LNCAP (cell line): Measurements from ENCODE around the gene CIB2.

Experiments used
- TF ChIP-seq, protein P1 (sequence below): fragments of 450-650 bp; IDR thresholded peaks from 2 replicates; pipeline ENCODE4 v1.5.1; 2017; ENCODE audit warnings: mild to moderate bottlenecking

The CIB2 gene

DNA sequence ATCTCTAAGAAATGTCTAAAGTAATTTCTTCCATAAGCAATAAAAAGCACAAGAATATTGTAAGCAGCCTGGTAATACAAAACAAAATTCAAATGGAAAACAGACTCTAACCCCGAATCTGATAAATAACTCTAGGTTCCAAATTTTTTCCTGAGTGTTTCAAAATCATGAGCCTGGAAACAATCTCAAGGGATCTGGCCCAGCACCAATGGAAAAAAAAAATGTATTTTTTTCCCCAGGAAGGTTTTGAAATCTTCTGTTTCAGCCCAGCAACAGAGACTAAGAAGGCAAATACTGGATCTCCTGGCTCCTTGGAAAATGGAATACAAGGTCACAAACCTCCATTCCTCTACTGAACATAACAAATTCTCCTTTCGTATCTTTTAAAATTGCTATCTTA lies 66.7 kb downstream of the CIB2 start:
- TF ChIP-seq, protein P1, sequence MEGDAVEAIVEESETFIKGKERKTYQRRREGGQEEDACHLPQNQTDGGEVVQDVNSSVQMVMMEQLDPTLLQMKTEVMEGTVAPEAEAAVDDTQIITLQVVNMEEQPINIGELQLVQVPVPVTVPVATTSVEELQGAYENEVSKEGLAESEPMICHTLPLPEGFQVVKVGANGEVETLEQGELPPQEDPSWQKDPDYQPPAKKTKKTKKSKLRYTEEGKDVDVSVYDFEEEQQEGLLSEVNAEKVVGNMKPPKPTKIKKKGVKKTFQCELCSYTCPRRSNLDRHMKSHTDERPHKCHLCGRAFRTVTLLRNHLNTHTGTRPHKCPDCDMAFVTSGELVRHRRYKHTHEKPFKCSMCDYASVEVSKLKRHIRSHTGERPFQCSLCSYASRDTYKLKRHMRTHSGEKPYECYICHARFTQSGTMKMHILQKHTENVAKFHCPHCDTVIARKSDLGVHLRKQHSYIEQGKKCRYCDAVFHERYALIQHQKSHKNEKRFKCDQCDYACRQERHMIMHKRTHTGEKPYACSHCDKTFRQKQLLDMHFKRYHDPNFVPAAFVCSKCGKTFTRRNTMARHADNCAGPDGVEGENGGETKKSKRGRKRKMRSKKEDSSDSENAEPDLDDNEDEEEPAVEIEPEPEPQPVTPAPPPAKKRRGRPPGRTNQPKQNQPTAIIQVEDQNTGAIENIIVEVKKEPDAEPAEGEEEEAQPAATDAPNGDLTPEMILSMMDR: no peak

DNA sequence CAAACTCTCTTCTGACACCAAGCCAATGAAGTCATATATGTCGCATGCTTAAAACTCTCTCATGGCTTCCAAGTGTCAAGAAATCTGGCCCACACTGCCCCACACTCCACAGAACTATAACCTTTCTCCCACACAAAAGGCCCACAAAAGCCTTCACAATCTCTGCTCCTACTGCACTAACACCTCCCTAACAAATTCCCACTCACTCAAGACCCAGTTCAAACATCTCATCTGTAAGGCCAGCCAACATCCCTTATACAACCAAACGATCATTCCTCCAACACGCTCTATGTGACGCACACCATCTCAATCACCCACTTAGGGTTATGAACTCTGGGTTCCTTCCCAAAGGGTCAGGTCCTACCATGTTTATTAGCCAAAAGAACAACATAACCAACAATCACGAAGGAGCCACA lies 67.3 kb downstream of the CIB2 start:
- TF ChIP-seq, protein P1: no peak

DNA sequence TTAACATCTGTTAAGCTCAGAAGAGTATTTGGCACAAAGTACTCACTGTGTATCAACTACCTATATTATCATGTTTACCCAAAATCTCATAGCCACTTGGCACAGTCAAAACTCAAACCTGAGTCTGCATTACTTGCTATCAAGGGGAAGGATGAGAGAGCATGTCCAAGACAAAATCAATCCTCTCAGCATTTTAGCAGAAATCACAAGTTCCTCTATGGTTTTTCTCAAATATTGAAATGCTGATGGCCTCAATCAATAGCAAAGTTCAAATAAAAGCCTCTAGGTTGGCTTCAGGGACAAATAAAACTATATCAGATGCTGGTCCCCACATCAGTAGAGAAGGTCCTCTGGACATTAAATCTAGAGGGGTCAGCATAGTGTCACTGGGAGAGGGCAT lies 68.0 kb downstream of the CIB2 start:
- TF ChIP-seq, protein P1: no peak

DNA sequence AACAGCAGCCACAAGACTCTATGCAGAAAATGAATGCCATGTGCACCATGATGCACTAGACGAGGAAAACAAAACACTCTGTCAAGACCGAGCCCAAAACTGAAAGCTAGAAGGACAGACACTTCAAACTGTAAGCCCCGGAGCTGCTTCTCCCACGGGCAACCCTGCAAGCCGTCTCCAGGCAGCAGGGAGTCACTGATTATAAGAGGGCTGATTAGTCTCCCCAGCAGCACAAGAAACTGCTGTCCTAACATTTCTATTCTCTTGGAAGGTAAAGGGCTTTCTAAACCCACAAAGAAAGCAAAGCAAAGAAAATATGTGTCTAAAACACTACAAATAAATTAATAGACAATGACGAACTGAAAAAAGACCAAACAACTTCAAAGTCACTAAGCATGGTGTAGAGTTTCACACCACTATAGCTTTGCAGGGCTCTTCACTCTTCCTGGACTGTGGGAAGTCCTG lies 69.2 kb downstream of the CIB2 start:
- TF ChIP-seq, protein P1: no peak

DNA sequence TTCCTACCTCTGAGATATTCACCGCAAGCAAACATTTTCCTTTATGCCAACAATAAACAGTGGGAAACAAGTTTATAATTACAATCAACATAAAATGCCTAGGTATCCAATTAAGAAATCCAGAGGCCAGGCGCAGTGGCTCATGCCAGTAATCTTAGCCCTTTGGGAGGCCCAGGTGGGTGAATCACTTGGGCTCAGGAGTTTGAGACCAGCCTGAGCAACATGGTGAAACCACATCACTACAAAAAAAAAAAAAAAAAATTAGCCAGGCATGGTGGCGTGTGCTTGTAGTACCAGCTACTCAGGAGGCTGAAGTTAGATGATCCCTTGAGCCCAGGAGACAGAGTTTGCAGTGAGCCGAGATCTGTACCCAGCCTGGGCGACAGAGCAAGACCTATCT lies 71.0 kb downstream of the CIB2 start:
- TF ChIP-seq, protein P1: no peak

DNA sequence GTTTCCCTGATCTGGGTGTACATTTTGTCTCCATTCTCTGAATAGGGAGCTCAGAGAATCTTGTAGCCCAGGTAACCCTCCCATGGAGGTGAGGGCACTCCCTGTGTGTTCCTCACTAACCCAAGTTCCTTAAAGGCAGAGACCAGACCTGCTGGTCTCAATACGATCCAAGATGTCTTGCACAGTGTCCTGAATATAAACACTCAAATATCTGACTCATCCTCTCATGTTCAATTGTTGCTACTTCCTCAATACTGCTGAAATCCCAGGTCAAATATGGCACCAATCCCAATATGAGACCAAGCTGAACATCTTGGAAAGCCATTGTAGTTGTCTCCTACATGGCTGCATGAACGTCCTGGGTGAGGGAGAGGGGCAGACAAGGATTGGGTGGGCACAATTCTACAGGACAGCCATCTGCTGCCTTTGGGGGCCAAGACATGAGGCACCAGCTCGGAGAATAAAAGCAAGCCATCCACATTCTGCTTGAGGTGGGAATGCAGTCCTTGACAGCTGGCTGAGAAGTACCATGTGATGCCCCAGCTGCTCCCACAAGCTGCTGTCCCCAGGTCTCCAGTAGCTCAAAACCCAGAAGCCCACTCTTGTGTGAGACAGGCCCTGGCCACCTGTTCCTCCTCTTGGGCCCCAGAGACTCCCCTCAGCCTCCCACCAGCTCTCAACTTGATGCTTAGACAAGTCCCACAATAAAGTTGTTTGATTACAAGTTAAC lies 72.0 kb downstream of the CIB2 start:
- TF ChIP-seq, protein P1: no peak

DNA sequence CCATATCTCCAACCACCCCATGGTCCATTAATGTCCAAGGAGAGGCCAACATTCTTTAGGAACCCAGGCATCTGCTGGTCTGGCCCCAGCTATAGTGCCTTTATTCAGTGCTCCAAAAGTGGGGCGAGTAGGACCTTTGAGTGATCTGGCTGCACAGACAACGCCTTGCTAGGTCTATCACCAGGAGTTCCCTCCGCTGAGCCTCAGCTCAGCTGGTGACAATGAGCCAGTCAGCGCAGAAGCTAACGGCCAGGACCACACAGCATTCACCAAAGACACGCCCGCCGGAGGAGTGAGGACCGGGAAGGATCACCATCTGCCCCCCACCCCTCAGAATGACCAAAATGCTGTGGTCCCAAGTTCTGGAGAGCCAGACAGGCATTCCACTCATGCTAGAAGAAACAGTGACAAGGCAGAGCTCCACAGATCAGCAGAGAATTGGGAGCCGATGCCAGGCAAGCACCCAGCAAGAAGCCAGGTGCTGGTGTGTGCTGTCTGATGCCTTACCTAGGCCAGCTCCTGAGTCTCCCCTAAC lies 72.8 kb downstream of the CIB2 start:
- TF ChIP-seq, protein P1: no peak

DNA sequence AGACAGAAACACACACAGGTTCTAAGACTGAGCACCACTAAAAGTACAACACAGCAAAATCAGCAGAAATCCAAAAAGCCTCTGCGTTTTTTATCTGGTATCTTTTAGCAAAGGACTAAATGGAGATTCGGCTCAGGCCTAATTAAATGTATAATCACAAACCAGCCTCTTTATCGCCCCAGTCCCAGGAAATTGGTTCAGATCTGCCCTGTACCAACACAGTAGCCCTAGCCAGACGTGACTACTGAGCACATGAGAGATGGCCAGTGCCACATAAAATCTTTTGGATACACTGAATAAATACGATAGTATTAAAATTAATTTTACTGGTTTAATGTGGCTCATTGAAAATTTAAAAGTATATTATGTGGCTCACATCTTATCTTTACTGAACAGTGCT lies 73.4 kb downstream of the CIB2 start:
- TF ChIP-seq, protein P1: no peak
